ENCODE data around the gene ABHD4.

The ABHD4 gene

GRCh38 chr14:22557846-22558220 is 40.3 kb upstream of the ABHD4 start:
- Histone ChIP-seq H3K9ac (ENCODE audit: low read length) (peak overlapping the region; percentile 95), H3F3A (ENCODE audit: insufficient read depth, low read length) (peaks cover 11% of the 10 kb centered on the region), H3K27ac (ENCODE audit: low read length) (peak overlapping the region; percentile 99; the same call in 1 of the 2 replicates), H3K27me3 (replicated peaks; ENCODE audit: insufficient read depth, low read length) (no peaks in the 10 kb centered on the region), H4K20me1 (ENCODE audit: insufficient read depth, low read length) (no peaks in the 10 kb centered on the region), H3K4me2 (ENCODE audit: low read depth, low read length) (peak overlapping the region; percentile 74), H2AFZ (ENCODE audit: low read length) (0 out of 2 replicates have a peak overlapping the region, but pooled peaks have one; percentile 36), H3K9me2 (replicated peaks; ENCODE audit: insufficient read depth, low read length) (no peaks in the 10 kb centered on the region), H3K9me3 (replicated peaks; ENCODE audit: insufficient read depth, low read length) (no peaks in the 10 kb centered on the region), H3K4me3 (ENCODE audit: low read length) (0 out of 2 replicates have a peak overlapping the region, but pooled peaks have one; percentile 53), H3K79me2 (ENCODE audit: low read length) (0 out of 2 replicates have a peak, but pooled peaks cover 3% of the 10 kb centered on the region), H3K36me3 (replicated peaks; ENCODE audit: insufficient read depth, low read length) (no peaks in the 10 kb centered on the region), H3K4me1 (ENCODE audit: low read length) (peaks cover 31% of the 10 kb centered on the region)
- TF ChIP-seq EZH2phosphoT487 (IDR thresholded peaks at IDR 0.05; ENCODE audit: low read length) (no peak), CTCF (IDR thresholded peaks at IDR 0.05; ENCODE audit: low read length) (no peak), EZH2 (optimal IDR thresholded peaks at IDR 0.05; ENCODE audit: low read depth, low read length) (no peak)
- no peak for DNase-seq

GRCh38 chr14:22558221-22558913 is 39.7 kb upstream of the ABHD4 start:
- Histone ChIP-seq H3K79me2 (ENCODE audit: low read length) (0 out of 2 replicates have a peak, but pooled peaks cover 4% of the 10 kb centered on the region), H3K9ac (ENCODE audit: low read length) (no peak overlapping the region), H3K4me2 (ENCODE audit: low read depth, low read length) (no peak overlapping the region; the same call in 1 of the 2 replicates), H4K20me1 (ENCODE audit: insufficient read depth, low read length) (no peaks in the 10 kb centered on the region), H3K27me3 (replicated peaks; ENCODE audit: insufficient read depth, low read length) (no peaks in the 10 kb centered on the region), H3K4me3 (ENCODE audit: low read length) (no peak overlapping the region), H3K36me3 (replicated peaks; ENCODE audit: insufficient read depth, low read length) (no peaks in the 10 kb centered on the region), H3F3A (ENCODE audit: insufficient read depth, low read length) (peaks cover 11% of the 10 kb centered on the region), H3K4me1 (ENCODE audit: low read length) (peaks cover 37% of the 10 kb centered on the region), H3K27ac (ENCODE audit: low read length) (peak overlapping the region; percentile 99; the same call in 1 of the 2 replicates), H2AFZ (ENCODE audit: low read length) (no peak overlapping the region), H3K9me3 (replicated peaks; ENCODE audit: insufficient read depth, low read length) (no peaks in the 10 kb centered on the region), H3K9me2 (replicated peaks; ENCODE audit: insufficient read depth, low read length) (no peaks in the 10 kb centered on the region)
- no peak for DNase-seq
- TF ChIP-seq CTCF (IDR thresholded peaks at IDR 0.05; ENCODE audit: low read length) (no peak), EZH2phosphoT487 (IDR thresholded peaks at IDR 0.05; ENCODE audit: low read length) (no peak), EZH2 (optimal IDR thresholded peaks at IDR 0.05; ENCODE audit: low read depth, low read length) (no peak)

- H3K4me2 ChIP-seq (ENCODE audit: low read depth, low read length): no peak overlapping the region
- H4K20me1 ChIP-seq (ENCODE audit: insufficient read depth, low read length): no peaks in the 10 kb centered on the region
- no peak overlapping the region for H2AFZ ChIP-seq (ENCODE audit: low read length)
- 0 out of 2 replicates have a peak, but pooled peaks cover 4% of the 10 kb centered on the region for H3K79me2 ChIP-seq (ENCODE audit: low read length)
- H3K9me3 ChIP-seq (replicated peaks; ENCODE audit: insufficient read depth, low read length): no peaks in the 10 kb centered on the region
- H3K4me1 ChIP-seq (ENCODE audit: low read length): peaks cover 43% of the 10 kb centered on the region
- no peak overlapping the region for H3K4me3 ChIP-seq (ENCODE audit: low read length)
- no peaks in the 10 kb centered on the region for H3K9me2 ChIP-seq (replicated peaks; ENCODE audit: insufficient read depth, low read length)
- H3K36me3 ChIP-seq (replicated peaks; ENCODE audit: insufficient read depth, low read length): no peaks in the 10 kb centered on the region
- no peaks in the 10 kb centered on the region for H3K27me3 ChIP-seq (replicated peaks; ENCODE audit: insufficient read depth, low read length)
- no peak overlapping the region for H3K27ac ChIP-seq (ENCODE audit: low read length)
- no peak for DNase-seq
- no peak overlapping the region for H3K9ac ChIP-seq (ENCODE audit: low read length)
- no peak for TF ChIP-seq EZH2phosphoT487 (IDR thresholded peaks at IDR 0.05; ENCODE audit: low read length)
- no peak for TF ChIP-seq EZH2 (optimal IDR thresholded peaks at IDR 0.05; ENCODE audit: low read depth, low read length)
- TF ChIP-seq CTCF (IDR thresholded peaks at IDR 0.05; ENCODE audit: low read length): no peak
- H3F3A ChIP-seq (ENCODE audit: insufficient read depth, low read length): peaks cover 18% of the 10 kb centered on the region
Measured at GRCh38 chr14:22559041-22559440, 39.1 kb upstream of the ABHD4 start.

Measured in MM.1S (cell line).